HCT116 (cell line): ENCODE results near the gene RCOR3. TPM values are rescaled to one million over a fixed set of nuclear protein-coding genes. Genes with fewer than 3 reads are reported as not detected.

Source experiments
- ATAC-seq: fragments of 200-7000 bp; cut with Tn5 transposase; 2 replicates; pipeline ENCODE4 v1.9.1; 2020; ENCODE audit warnings: mild to moderate bottlenecking, moderate library complexity
- BruUV-seq: library from RNA; stranded (reverse); fragments of 400-500 nt; replicated peaks from 2 replicates; lab custom pipeline; 2021; lab: Mats Ljungman, UMichigan
- CTCF ChIA-PET: fragments of 300-600 bp; sonication (Branson Sonifier 250); formaldehyde crosslinking; loops from one replicate; lab custom pipeline; 2021; ENCODE audit warnings: antibody characterized with exemption; lab: Charles Lee
- POLR2A ChIA-PET: fragments of 300-600, 350-600 bp; sonication (Branson Sonifier 250); formaldehyde crosslinking; loops from one replicate; lab custom pipeline; 2021; ENCODE audit warnings: antibody characterized with exemption; lab: Charles Lee
- RAD21 ChIA-PET, 2 experiments: fragments of 300-600 bp; sonication (Branson Sonifier 250); formaldehyde crosslinking; loops; one replicate each; lab custom pipeline; 2023; ENCODE audit warnings: low total read pairs in 2 of 2; ENCODE audit not compliant: uncharacterized antibody in 2 of 2, unreplicated experiment in 2 of 2, low non-redundant PET in 1 of 2; lab: Charles Lee
- DNase-seq: peaks from one replicate; pipeline ENCODE4 v3.0.0-alpha.2; 2010; ENCODE audit warnings: low read depth, low spot score
- H2AFZ ChIP-seq: fragments of 200-600 bp; shearing (Covaris generic), sonication (generic); 2 replicates; pipeline ENCODE4 v1.6.1; 2017; ENCODE audit warnings: low read depth, mixed run types, mixed read lengths, antibody characterized with exemption, low read length; ENCODE audit not compliant: poor library complexity, severe bottlenecking
- H3K27ac ChIP-seq: 2 replicates; pipeline ENCODE4 v1.5.1; 2012; ENCODE audit warnings: low read depth, low read length
- H3K27me3 ChIP-seq: fragments of 200-600 bp; sonication (generic); 2 replicates; pipeline ENCODE4 v1.6.1; 2016; ENCODE audit warnings: mixed run types, low read length, mixed read lengths; ENCODE audit not compliant: insufficient read depth
- H3K36me3 ChIP-seq, 2 experiments: fragments of 200-500 bp in 1 of 2; fragments of 200-600 bp in 1 of 2; sonication (Bioruptor generic) in 1 of 2; sonication (generic) in 1 of 2; 2 replicates each; pipeline versions ENCODE4 v1.5.1 to v1.6.1; 2014 to 2016; ENCODE audit warnings: low read length in 2 of 2, inconsistent platforms in 1 of 2, mixed read lengths in 1 of 2, mixed run types in 1 of 2; ENCODE audit not compliant: insufficient read depth in 2 of 2, control insufficient read depth in 1 of 2
- H3K4me1 ChIP-seq, 2 experiments: fragments of 200-600 bp in 1 of 2; sonication (generic) in 1 of 2; 2 replicates each; pipeline versions ENCODE4 v1.5.1 to v1.6.1; 2012 to 2017; ENCODE audit warnings: low read length in 2 of 2, inconsistent platforms in 1 of 2, mild to moderate bottlenecking in 1 of 2, mixed read lengths in 1 of 2, mixed run types in 1 of 2, moderate library complexity in 1 of 2; ENCODE audit not compliant: insufficient read depth in 2 of 2, control insufficient read depth in 1 of 2
- H3K4me2 ChIP-seq: fragments of 200-600 bp; sonication (generic); 2 replicates; pipeline ENCODE4 v1.6.1; 2017; ENCODE audit warnings: mixed run types, low read length, mixed read lengths
- H3K4me3 ChIP-seq, 2 experiments: fragments of 200-600 bp in 1 of 2; sonication (generic) in 1 of 2; replicated peaks in 1 of 2; 2 replicates each; pipeline ENCODE4 v1.5.1; 2011 to 2016; ENCODE audit warnings: low read length in 2 of 2, control low read depth in 1 of 2, low read depth in 1 of 2, mild to moderate bottlenecking in 1 of 2, mixed read lengths in 1 of 2, mixed run types in 1 of 2
- H3K79me2 ChIP-seq: fragments of 200-600 bp; sonication (generic); 2 replicates; pipeline ENCODE4 v1.6.1; 2017; ENCODE audit warnings: mild to moderate bottlenecking, mixed run types, low read length, moderate library complexity, mixed read lengths; ENCODE audit not compliant: insufficient read depth
- H3K9ac ChIP-seq: fragments of 200-600 bp; sonication (generic); 2 replicates; pipeline ENCODE4 v1.6.1; 2016; ENCODE audit warnings: low read length, mixed read lengths
- H3K9me2 ChIP-seq: fragments of 200-600 bp; sonication (generic), shearing (Covaris generic); 2 replicates; pipeline ENCODE4 v1.6.1; 2017; ENCODE audit warnings: mixed run types, mild to moderate bottlenecking, moderate library complexity; ENCODE audit not compliant: insufficient read depth
- H3K9me3 ChIP-seq, 2 experiments: fragments of 200-500 bp in 1 of 2; fragments of 200-600 bp in 1 of 2; sonication (Bioruptor generic) in 1 of 2; sonication (generic) in 1 of 2; 2 replicates each; pipeline ENCODE4 v1.6.1; 2014 to 2017; ENCODE audit warnings: low read length in 2 of 2, mixed read lengths in 2 of 2, inconsistent platforms in 1 of 2, low read depth in 1 of 2, mild to moderate bottlenecking in 1 of 2, mixed run types in 1 of 2, moderate library complexity in 1 of 2; ENCODE audit not compliant: control insufficient read depth in 1 of 2, insufficient read depth in 1 of 2
- H4K20me1 ChIP-seq: fragments of 200-600 bp; sonication (generic), shearing (Covaris generic); 2 replicates; pipeline ENCODE4 v1.6.1; 2017; ENCODE audit warnings: mixed run types, mild to moderate bottlenecking, moderate library complexity; ENCODE audit not compliant: insufficient read depth
- CBX3 ChIP-seq: IDR thresholded peaks from 2 replicates; pipeline ENCODE4 v1.6.1; 2012; ENCODE audit warnings: low read depth
- CEBPB ChIP-seq: IDR thresholded peaks from 2 replicates; pipeline ENCODE4 v1.6.1; 2012; ENCODE audit warnings: low read depth
- CTCF ChIP-seq, 3 experiments: fragments of 200-600 bp in 1 of 3; sonication (generic) in 1 of 3; IDR thresholded peaks in 2 of 3; conservative IDR thresholded peaks in 1 of 3; 2 replicates each; pipeline ENCODE4 v1.5.1; 2012 to 2017; ENCODE audit warnings: low read depth in 2 of 3, low read length in 2 of 3, antibody characterized with exemption in 1 of 3, borderline replicate concordance in 1 of 3, control low read depth in 1 of 3, mild to moderate bottlenecking in 1 of 3, mixed read lengths in 1 of 3, mixed run types in 1 of 3, moderate library complexity in 1 of 3; ENCODE audit not compliant: insufficient read depth in 1 of 3
- EGR1 ChIP-seq: IDR thresholded peaks from 2 replicates; pipeline ENCODE4 v1.6.1; 2012; ENCODE audit warnings: low read depth
- ELF1 ChIP-seq: IDR thresholded peaks from 2 replicates; pipeline ENCODE4 v1.6.1; 2012; ENCODE audit warnings: low read depth, borderline replicate concordance
- EZH2phosphoT487 ChIP-seq: fragments of 200-600 bp; IDR thresholded peaks from 2 replicates; pipeline ENCODE4 v1.6.1; 2018; ENCODE audit warnings: antibody characterized with exemption, borderline replicate concordance
- FOSL1 ChIP-seq: IDR thresholded peaks from 2 replicates; pipeline ENCODE4 v1.6.1; 2012; ENCODE audit warnings: low read depth
- JUND ChIP-seq: IDR thresholded peaks from 2 replicates; pipeline ENCODE4 v1.6.1; 2012
- MAX ChIP-seq: IDR thresholded peaks from 2 replicates; pipeline ENCODE4 v1.6.1; 2012
- POLR2AphosphoS5 ChIP-seq: IDR thresholded peaks from 2 replicates; pipeline ENCODE4 v1.6.1; 2011; ENCODE audit warnings: mild to moderate bottlenecking, low read depth, low read length, moderate library complexity
- RAD21 ChIP-seq: IDR thresholded peaks from 2 replicates; pipeline ENCODE4 v1.6.1; 2012; ENCODE audit warnings: low read depth, mild to moderate bottlenecking
- SIN3A ChIP-seq: IDR thresholded peaks from 2 replicates; pipeline ENCODE4 v1.6.1; 2012; ENCODE audit warnings: low read depth
- SP1 ChIP-seq: IDR thresholded peaks from 2 replicates; pipeline ENCODE4 v1.6.1; 2012; ENCODE audit warnings: low read depth
- SRF ChIP-seq: IDR thresholded peaks from 2 replicates; pipeline ENCODE4 v1.6.1; 2012; ENCODE audit warnings: low read depth
- TCF7L2 ChIP-seq: IDR thresholded peaks from 2 replicates; pipeline ENCODE4 v1.7.0; 2011; ENCODE audit warnings: borderline replicate concordance, inconsistent platforms; ENCODE audit not compliant: insufficient read depth, insufficient read length; ENCODE audit errors: extremely low read depth
- YY1 ChIP-seq: IDR thresholded peaks from 2 replicates; pipeline ENCODE4 v1.6.1; 2011; ENCODE audit warnings: low read length, low read depth, moderate library complexity, mild to moderate bottlenecking; ENCODE audit not compliant: insufficient replicate concordance; ENCODE audit errors: extremely low read depth
- ZFX ChIP-seq: fragments of 450-650 bp; IDR thresholded peaks from 2 replicates; pipeline ENCODE4 v1.6.1; 2017
- intact Hi-C: fragments of 100-400 bp; cut with micrococcal nuclease; formaldehyde crosslinking; loops from 2 replicates; pipeline ENCODE4 v1.10.0; 2022
- total RNA-seq: library from RNA; stranded (reverse); gene quantifications from one replicate; pipeline ENCODE4 v1.2.1, GENCODE V29; 2021; ENCODE audit not compliant: unreplicated experiment

RCOR3 gene
- total RNA-seq, 1 experiment from 2014 or later: 25.7 TPM

GRCh38 chr1:211296396-211296795 is 37.2 kb downstream of the RCOR3 start:
- DNase-seq (no peak), ATAC-seq (no peak)
- intact Hi-C loops: no loop called here
- peaks cover 7 to 13% of the 10 kb centered on the region in 2 experiments; a peak in 3 of 4 replicates for H3K36me3 ChIP-seq
- ChIA-PET POLR2A (no interaction called here), CTCF (no interaction called here), RAD21 (no interaction called here)
- H3K79me2 ChIP-seq: no peaks in the 10 kb centered on the region
- TF ChIP-seq ELF1 (no peak), EZH2phosphoT487 (no peak), ZFX (no peak), RAD21 (no peak), JUND (no peak), FOSL1 (no peak)
- H3K4me1 ChIP-seq: no peaks in the 10 kb centered on the region
- no peak overlapping the region for H3K9ac ChIP-seq
- H3K4me2 ChIP-seq: no peak overlapping the region
- H3K4me3 ChIP-seq: no peak overlapping the region
- no peak overlapping the region for H3K27ac ChIP-seq
- no TSS peak for BruUV-seq
- H4K20me1 ChIP-seq: no peaks in the 10 kb centered on the region; the same call in 1 of the 2 replicates
- no peak overlapping the region for H2AFZ ChIP-seq
- H3K9me2 ChIP-seq: no peaks in the 10 kb centered on the region
- no peaks in the 10 kb centered on the region for H3K9me3 ChIP-seq
- no peaks in the 10 kb centered on the region for H3K27me3 ChIP-seq

- H3K9ac ChIP-seq: no peak overlapping the region
- no peak for ATAC-seq
- no TSS peak for BruUV-seq
- H3K36me3 ChIP-seq: 0 out of 4 replicates have a peak, but pooled peaks cover 0 to 4% of the 10 kb centered on the region in 2 experiments
- H2AFZ ChIP-seq: no peak overlapping the region
- H3K27ac ChIP-seq: no peak overlapping the region
- H3K4me1 ChIP-seq: no peaks in the 10 kb centered on the region
- no peaks in the 10 kb centered on the region for H4K20me1 ChIP-seq
- intact Hi-C loops: no loop called here
- no peak for DNase-seq
- TF ChIP-seq MAX: no peak
- TF ChIP-seq CTCF (IDR thresholded peaks at IDR 0.05 in 2 of 3, conservative IDR thresholded peaks at IDR 0.05 in 1 of 3; ENCODE audit: borderline replicate concordance in 1 of 3, insufficient read depth in 1 of 3, low read depth in 2 of 3, low read length in 2 of 3): no peak
- no peak for TF ChIP-seq CBX3
- no peak for TF ChIP-seq SP1
- TF ChIP-seq ELF1: no peak
- no peak for TF ChIP-seq CEBPB
- no peak for TF ChIP-seq TCF7L2
- TF ChIP-seq YY1: no peak
- TF ChIP-seq JUND: no peak
- TF ChIP-seq POLR2AphosphoS5: no peak
- no peak for TF ChIP-seq SIN3A
- no peak for TF ChIP-seq EGR1
- TF ChIP-seq SRF: no peak
- ChIA-PET CTCF (no interaction called here), RAD21 (no interaction called here), POLR2A (no interaction called here)
- H3K27me3 ChIP-seq: no peaks in the 10 kb centered on the region
- H3K9me2 ChIP-seq: no peaks in the 10 kb centered on the region
- no peaks in the 10 kb centered on the region for H3K79me2 ChIP-seq
- H3K4me3 ChIP-seq: no peak overlapping the region
- H3K9me3 ChIP-seq: no peaks in the 10 kb centered on the region
- no peak overlapping the region for H3K4me2 ChIP-seq
Measured at GRCh38 chr1:211305044-211305443, 45.9 kb downstream of the RCOR3 start.
